DMS79 (cell line): ENCODE measurements around the gene MLKL.
"Not testable (repeated sequence)": the region's sequence is repeated elsewhere in the genome, so short reads cannot be mapped to it uniquely, and the experiment has no call there.

ENCODE experiments used
- DNase-seq: peaks from one replicate; lab custom pipeline; 2025; lab: John Stamatoyannopoulos, UW

MLKL gene

DNA sequence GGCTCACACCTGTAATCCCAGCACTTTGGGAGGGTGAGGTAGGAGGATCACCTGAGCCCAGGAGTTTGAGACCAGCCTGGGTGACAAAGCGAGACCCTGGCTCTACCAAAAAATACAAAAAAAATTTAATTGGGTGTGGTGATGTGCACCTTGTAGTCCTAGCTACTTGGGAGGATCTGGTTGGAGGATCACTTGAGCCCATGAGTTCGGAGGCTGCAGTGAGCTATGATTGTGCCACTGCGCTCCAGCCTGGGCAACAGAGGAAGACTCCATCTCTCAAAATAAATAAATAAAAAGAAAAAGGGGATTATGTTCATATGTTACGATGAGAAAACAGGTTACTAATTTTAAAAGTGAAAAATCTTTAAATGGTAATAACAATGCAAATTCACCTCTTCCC, 996 bp downstream of the MLKL start:
- no peak for DNase-seq

GRCh38 chr16:74698222-74698621, 2.4 kb downstream of the MLKL start:
- DNase-seq = no peak

- DNase-seq = no peak
Observed at GRCh38 chr16:74695450-74696422, 4.9 kb downstream of the MLKL start.

- DNase-seq = no peak
Observed at GRCh38 chr16:74691093-74691855, 9.4 kb downstream of the MLKL start.

GRCh38 chr16:74682556-74682955, 18.1 kb downstream of the MLKL start:
- DNase-seq = no peak

DNA sequence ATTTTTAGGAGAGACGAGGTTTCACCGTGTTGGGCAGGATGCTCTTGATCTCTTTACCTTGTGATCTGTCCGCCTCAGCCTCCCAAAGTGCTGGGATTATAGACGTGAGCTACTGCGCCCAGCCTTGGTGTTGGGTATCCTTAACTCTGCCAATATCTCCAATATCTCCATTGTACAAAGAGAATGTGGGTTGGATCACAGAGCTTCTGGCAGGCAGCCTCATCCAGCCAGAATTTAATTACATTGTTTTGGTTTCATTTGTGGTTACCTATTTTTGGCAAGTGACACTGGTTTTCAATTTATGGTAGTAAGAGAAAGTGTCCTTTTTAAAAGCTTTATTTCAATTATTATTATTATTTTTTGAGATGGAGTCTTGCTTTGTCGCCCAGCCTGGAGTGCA, 20.0 kb downstream of the MLKL start:
- no peak for DNase-seq

GRCh38 chr16:74679983-74680382, 20.7 kb downstream of the MLKL start:
- DNase-seq = no peak

DNA sequence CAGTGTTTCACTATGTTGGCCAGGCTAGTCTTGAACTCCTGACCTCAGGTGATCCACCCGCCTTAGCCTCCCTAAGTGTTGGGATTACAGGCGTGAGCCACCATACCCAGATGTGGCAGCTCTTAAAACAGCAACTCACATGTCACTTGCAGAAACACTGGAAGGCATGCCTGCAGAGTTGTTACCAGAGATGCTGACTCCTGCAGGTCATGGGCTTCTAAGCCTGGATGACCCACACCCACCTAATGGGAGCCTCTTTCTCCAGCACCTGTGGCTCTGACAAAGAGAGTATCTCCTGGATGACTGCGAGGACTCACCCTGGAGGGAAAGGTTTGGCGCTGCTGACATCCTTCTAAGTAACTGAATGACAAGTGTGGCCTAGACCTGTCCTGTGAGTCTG, 22.8 kb downstream of the MLKL start:
- DNase-seq = no peak

DNA sequence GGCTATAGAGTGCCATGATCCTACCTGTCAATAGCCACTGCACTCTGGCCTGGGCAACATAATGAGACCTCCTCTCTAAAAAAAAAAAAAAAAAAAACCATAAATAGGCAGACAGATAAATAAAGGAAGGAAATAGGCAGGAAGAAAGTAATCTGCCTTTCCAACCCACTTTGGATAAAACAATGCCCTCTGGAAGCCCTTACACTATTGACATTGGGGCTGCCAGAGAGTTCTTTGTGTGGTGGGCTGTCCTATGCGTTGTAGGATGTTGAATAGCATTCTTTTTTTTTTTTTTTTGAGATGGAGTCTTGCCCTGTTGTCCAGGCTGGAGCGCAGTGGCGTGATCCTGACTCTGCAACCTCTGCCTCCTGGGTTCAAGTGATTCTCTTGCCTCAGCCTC, 26.8 kb downstream of the MLKL start:
- no peak for DNase-seq

GRCh38 chr16:74668877-74669276, 31.8 kb downstream of the MLKL start:
- not testable (repeated sequence) for DNase-seq

GRCh38 chr16:74667255-74667700, 33.4 kb downstream of the MLKL start:
- DNase-seq = no peak

DNA sequence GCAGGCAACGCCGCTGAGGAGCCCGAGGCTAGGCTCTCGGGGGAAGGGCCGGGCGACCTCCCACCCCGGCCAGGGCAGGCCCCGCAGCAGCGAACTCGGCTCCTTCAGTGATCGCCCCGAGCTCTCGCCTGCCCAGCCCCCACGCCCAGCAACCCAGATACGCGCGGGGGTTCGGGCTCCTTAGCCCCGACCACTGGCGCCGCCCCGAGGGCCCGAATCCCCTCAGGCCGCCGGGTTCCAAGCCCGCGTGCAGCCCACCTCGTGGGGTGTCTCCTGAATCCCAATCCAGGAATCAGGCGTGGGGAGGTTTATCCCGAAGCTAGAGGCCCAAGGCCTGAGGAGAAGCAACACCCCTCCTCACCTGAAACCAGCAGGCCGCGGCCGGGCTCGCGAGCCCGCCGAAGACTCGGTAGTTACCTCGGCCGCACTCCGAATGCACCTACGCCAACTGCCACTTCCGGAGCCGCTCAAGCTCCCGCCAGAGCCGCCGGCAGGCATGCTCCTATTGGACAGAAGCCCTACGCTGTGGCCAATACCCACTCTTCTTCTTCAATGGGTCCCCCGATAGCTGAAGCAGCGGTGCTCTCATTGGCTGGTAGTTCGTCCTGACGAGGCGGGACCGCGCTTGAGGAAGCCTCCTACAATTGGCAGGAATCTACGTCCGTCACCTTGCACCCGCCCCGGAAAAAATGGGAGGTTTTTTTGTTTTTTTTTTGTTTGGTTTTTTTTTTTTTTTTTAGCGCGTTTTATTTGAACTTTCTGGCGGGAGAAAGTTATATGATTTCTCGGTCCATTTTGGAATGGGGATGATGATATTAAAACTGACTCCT, 34.0 kb downstream of the MLKL start, which contains the start of gene RFWD3:
RFWD3 (minus strand) TSS at position 453 of the 830 bp plus-strand sequence. CDS start 5,428 bp downstream, outside the sequence.
- peak; percentile 85 for DNase-seq

GRCh38 chr16:74666010-74666421, 34.6 kb downstream of the MLKL start:
- no peak for DNase-seq

DNA sequence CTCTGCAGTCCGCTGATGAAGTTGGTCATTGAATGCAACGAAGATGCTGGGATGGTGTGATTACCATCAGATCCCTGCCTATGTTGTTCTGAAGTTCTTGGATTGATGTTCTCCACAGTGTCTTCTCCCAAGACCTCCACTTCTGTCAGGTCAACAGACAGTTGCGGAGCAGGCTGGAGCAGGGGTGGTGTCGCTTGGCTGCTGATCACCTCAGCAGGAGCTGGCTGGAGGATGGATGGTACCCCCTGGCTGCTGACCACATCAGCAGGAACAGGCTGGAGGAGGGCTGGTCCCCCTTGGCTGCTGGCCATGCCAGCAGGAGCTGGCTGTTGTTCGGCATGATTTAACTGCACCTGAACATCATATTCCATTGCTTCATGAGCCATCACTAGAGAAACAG, 39.6 kb downstream of the MLKL start:
- no peak for DNase-seq

- no peak for DNase-seq
Observed at GRCh38 chr16:74660383-74660782, 40.3 kb downstream of the MLKL start.

- DNase-seq = no peak
Observed at GRCh38 chr16:74659041-74659440, 41.6 kb downstream of the MLKL start.

- no peak for DNase-seq
Observed at GRCh38 chr16:74657870-74658642, 42.6 kb downstream of the MLKL start.

GRCh38 chr16:74654536-74655050, 46.1 kb downstream of the MLKL start:
- DNase-seq = no peak

- DNase-seq = not testable (repeated sequence)
Observed at GRCh38 chr16:74652883-74653282, 47.8 kb downstream of the MLKL start.

- no peak for DNase-seq
Observed at GRCh38 chr16:74652249-74652648, 48.4 kb downstream of the MLKL start.

GRCh38 chr16:74651841-74652240, 48.8 kb downstream of the MLKL start:
- DNase-seq = no peak
